ENCODE results near the gene ESR1.

DNA sequence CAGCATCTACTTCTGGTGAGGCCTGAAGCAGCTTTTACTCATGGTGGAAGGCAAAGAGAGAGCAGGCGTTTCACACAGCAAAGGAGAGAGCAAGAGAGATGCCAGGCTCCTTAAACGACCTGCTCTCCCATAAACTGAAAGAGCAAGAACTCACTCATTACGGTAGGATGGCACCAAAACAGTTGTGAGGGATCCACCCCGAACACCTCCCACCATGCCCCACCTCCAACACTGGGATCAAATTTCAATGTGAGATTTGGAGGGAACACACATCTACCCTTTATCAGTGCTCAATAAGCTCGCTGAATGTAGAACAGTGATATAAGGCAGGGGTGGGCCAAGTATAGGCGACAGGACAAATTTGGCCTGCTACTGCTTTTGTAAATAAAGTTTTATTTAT is 244.6 kb downstream of the ESR1 start:
- TF ChIP-seq, protein P1, sequence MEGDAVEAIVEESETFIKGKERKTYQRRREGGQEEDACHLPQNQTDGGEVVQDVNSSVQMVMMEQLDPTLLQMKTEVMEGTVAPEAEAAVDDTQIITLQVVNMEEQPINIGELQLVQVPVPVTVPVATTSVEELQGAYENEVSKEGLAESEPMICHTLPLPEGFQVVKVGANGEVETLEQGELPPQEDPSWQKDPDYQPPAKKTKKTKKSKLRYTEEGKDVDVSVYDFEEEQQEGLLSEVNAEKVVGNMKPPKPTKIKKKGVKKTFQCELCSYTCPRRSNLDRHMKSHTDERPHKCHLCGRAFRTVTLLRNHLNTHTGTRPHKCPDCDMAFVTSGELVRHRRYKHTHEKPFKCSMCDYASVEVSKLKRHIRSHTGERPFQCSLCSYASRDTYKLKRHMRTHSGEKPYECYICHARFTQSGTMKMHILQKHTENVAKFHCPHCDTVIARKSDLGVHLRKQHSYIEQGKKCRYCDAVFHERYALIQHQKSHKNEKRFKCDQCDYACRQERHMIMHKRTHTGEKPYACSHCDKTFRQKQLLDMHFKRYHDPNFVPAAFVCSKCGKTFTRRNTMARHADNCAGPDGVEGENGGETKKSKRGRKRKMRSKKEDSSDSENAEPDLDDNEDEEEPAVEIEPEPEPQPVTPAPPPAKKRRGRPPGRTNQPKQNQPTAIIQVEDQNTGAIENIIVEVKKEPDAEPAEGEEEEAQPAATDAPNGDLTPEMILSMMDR (IDR thresholded peaks at IDR 0.05): no peak
- TF ChIP-seq POLR2AphosphoS5 (IDR thresholded peaks at IDR 0.05): no peak

All from suprapubic skin (tissue), 3 donors.